ENCODE data around the gene RDM1.
"Not testable (repeated sequence)": the region's sequence is repeated elsewhere in the genome, so short reads cannot be mapped to it uniquely, and the experiment has no call there.

The RDM1 gene

DNA sequence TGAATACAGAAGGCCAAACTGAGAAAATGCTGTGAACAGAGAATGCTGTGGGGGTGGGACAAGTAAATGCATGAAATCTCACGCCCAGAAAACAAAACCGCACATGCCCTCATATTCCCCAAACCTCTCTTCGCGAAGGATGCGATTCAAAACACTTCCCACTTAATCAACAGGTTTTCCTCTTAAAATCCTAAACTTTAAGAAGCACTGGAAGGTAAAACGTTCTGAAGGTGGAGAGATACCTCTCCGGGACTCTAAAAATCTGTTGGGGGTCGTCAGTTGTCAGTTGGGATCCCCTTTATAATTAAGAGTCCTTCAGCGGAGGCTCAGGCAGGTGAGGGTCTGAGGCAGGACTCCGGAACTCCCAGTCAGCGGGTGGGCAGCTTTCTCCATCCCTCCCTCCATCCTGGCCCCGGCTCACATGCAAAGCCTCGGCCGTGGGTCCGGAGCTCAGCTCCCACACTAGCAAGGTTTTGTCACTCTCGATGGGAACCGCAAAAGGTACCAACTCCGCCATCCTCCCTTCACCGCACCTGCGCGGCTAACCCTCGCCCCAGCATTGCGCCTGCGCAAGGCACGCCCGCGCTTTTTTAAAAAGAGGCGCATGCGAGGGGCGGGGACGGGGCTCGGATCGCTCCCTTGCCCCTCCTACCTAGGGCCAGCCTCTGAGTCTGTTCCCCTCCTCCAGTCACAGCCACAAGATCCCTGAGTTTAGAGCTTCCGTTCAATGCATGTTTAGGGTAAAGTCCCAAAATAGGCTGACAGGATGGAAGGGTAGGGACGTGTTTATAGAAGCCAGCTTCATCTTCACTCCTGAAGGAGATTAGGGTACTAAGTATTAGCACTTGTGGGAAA is at the start of gene RDM1:
TSS of gene RDM1 (minus strand) at position 563 of the 855 bp plus-strand sequence. CDS start at position 517, 46 bp downstream.
- DNase-seq: peak; percentile 80

DNA sequence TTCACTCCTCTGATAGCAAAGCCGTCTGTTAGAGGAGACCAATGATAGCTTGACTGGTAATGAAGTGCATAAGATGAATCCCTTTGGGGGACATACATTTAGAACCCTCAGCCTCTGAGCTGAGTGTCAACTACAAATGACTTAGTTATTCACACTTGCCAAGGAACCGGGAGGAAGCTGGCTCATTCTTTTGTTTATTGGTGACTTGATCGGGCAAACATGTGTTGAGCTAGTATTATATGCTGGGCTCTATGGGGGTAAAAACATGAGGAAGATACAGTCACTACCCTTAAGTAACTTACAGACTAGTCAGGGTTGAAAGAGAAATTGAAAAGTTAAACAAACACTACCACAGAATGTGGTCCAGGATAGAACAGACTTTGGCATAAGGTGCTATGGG is 47.8 kb upstream of the RDM1 start:
- DNase-seq: no peak

- DNase-seq: no peak
Observed at GRCh38 chr17:35977509-35977908, 46.9 kb upstream of the RDM1 start.

- no peak for DNase-seq
Observed at GRCh38 chr17:35973333-35974260, 43.0 kb upstream of the RDM1 start.

DNA sequence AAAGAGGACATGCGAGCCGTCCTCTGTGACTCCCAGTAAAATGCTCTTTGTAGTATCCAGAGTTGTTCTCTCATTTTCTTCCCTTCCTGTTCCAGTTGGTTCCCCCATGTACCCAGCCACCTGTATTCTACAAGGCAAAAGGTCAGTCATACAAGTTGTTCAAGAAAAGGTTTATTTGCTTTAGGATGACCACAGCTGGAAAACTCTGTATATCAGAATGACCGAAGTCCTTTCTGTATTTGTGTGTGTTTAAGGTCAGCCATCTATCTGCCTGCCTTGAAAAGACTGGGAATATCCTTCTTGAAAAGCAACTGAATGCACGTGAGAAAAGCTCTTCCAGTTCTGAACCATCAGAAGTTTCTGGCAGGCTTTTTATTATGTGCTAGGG is 42.4 kb upstream of the RDM1 start:
- DNase-seq: no peak

GRCh38 chr17:35972535-35972934 is 42.0 kb upstream of the RDM1 start:
- DNase-seq: no peak

DNA sequence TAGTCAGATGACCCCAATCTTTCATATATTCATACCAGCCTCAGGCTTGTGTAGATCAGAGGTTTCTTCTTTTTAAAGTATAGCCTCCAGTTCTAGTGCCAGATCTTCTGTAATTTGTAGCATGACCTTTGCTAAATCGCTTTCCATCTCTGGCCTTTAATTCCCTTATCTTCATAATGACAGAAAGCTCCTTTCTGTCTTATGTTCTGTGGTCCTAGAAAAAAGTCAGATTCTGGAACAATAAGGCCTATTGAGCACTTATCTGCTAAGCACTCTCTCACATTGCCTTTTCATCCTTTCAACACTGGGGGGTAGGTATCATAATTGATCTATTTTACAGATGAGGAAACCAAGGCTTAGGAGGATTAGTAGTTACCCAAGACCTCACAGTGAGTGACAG is 41.5 kb upstream of the RDM1 start:
- no peak for DNase-seq

GRCh38 chr17:35969558-35970380 is 39.2 kb upstream of the RDM1 start:
- peak; percentile 73 for DNase-seq

DNA sequence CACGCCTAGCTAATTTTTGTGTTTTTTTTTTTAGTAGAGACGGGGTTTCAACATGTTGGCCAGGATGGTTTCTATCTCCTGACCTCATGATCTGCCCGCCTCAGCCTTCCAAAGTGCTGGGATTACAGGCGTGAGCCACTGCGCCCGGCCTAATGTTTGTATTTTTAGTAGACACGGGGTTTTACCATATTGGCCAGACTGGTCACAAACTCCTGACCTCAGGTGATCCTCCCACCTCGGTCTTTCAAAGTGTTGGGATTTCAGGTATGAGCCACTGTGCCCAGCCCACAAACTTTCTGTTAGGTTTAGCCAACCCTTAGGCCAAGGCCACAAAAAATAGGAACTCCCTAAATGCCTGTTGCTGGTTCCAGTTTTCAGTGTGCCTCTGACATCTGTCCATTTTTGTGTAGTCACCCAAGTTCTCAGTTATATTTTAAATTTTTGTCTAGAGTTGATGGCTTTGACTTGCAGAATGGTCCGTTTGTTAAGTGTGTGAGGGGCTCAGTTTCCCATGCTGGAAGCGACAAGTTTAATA is 38.0 kb upstream of the RDM1 start:
- DNase-seq: no peak

- no peak for DNase-seq
Observed at GRCh38 chr17:35965272-35965671, 34.7 kb upstream of the RDM1 start.

DNA sequence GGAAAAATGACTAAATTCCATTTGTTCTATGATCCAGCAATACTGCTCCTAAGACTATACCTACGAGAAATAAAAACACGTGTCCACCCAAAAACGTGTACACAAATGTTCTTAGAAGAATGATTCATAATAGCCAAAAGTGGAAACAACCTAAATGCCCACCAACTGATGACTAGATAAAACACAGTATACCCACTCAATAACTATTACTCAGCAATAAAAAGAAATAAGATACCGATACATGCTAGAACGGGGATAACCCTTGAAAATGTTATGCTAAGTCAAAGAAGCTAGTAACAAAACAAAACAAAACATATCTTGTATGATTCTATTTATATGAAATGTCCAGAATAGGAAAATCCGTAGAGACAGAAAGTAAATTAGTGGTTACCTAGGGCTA is 33.1 kb upstream of the RDM1 start:
- no peak for DNase-seq

DNA sequence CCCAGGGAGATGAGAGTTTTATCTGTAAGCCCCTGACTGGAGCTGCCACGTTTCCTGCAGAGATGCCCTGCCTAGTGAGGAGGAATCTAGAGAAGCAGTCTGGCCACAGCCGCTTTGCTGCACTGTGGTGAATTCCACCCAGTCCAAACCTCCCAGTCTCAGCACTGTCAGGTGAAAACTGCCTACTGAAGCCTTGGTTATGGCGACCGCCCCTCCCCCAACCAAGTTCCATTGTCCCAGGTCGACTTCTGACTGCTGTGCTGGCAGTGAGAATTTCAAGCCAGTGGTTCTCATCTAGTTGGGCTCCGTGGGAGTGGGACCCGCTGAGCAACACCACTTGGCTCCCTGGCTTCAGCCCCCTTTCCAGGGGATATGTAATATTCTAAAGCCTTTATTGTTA is 23.1 kb upstream of the RDM1 start:
- no peak for DNase-seq

DNA sequence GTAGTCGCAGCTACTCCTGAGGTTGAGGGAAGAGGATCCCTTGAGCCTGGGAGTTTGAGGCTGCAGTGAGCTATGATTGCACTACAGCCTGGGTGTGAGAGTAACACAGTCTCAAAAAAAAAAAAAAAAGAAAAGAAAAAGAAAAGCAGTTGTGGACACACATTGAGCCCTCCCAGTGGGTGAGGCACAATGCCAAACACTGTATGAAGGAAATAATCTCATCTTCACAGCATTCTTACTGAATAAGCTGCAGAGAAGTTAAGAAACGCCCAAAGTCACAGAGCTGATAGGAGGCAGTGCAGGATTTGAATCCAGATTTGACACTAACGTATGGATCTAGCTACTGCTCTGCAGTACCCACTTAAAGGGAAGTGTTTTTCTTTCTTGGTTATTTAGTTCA is 18.8 kb upstream of the RDM1 start:
- DNase-seq: no peak

GRCh38 chr17:35948092-35948491 is 17.5 kb upstream of the RDM1 start:
- no peak for DNase-seq

DNA sequence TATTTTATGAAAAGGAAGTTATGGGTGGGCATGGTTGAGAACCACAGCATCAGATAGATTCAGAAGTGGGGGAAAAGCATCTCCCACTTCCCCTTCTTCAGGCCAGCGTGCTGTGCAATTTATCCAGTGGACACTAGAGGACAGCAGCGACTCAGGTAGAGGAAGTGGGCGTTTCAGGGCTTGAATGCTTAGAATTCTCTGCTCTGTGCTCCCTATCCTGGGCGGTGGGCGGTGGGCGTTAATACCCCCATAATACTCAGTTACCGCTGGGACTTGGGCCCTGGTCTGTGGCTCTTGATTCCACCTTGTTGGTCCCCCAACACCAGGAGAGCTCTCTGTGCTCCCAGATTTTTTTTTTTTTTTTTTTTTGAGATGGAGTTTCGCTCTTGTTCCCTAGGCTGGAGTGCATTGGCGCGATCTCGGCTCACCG is 16.6 kb upstream of the RDM1 start:
- DNase-seq: peak; percentile 54

DNA sequence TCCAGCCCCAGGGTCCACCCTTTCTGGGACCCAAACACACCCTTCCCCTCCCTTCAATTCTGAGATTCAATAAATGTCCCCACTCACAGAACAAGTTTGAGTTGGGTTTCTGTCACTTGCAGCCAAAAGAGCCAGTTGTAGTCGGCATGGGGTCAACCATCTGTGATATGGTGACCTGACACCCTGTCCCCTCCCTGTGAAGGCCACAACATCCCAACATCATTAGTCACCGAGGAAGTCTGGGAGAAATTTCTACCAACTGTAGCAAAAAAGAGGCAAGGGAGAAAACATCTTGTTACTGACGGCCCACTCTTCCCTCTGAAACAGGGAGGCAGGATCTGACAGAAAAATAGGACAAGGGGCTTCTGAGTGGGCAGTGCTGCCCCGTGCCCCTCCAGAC is 13.6 kb upstream of the RDM1 start:
- no peak for DNase-seq

DNA sequence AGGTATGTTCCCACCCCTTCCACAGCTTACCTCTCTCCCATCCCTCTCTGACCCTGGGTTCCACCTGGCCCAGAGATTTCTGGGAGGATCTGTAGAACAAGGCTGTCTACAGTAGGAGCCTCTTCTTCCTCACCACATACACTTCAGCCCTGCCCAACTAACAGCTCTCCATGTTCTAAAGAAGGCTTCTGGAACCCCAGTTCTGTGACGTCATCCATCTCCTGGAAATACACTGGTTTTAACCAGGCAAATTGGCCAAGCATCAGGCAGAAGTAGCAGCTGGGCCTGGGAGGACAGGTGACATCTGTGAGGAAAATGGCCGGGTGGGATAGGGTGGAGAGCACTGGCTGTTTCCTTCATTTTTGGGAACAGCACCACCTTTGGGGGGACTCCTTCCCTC is 13.0 kb upstream of the RDM1 start, which contains the start of gene LYZL6:
TSS of gene LYZL6 (minus strand) at position 177 of the 400 bp plus-strand sequence. CDS start 4,357 bp downstream, outside the sequence.
- no peak for DNase-seq

- no peak for DNase-seq
Observed at GRCh38 chr17:35942588-35943186, 12.1 kb upstream of the RDM1 start.

- not testable (repeated sequence) for DNase-seq
Observed at GRCh38 chr17:35938492-35938891, 7.9 kb upstream of the RDM1 start.

GRCh38 chr17:35936063-35936462 is 5.5 kb upstream of the RDM1 start:
- no peak for DNase-seq

- no peak for DNase-seq
Observed at GRCh38 chr17:35934760-35935159, 4.2 kb upstream of the RDM1 start.

GRCh38 chr17:35932586-35932985 is 2.0 kb upstream of the RDM1 start:
- DNase-seq: no peak

Data from activated CD8-positive, alpha-beta memory T cell treated with anti-CD3 and anti-CD28 coated beads, Interleukin-2, amount 50 U/mL, for 4 hours (primary cell).